ENCODE data around the gene GLP2R.

- TF ChIP-seq CTCF (IDR thresholded peaks at IDR 0.05) (no peak), POLR2A (IDR thresholded peaks at IDR 0.05) (no peak), POLR2AphosphoS5 (IDR thresholded peaks at IDR 0.05) (no peak)
Observed at GRCh38 chr17:9928601-9929333, 103.0 kb downstream of the GLP2R start.
